Measurements from ENCODE around the gene MRPS18B. TPM values are rescaled to one million over a fixed set of nuclear protein-coding genes. Genes with fewer than 3 reads are reported as not detected.
A peak's percentile ranks its signal among the peaks of the same experiment; 100 is the strongest.
"Not testable (repeated sequence)": the region's sequence is repeated elsewhere in the genome, so short reads cannot be mapped to it uniquely, and the experiment has no call there.

The MRPS18B gene
- total RNA-seq, 1 donor from 2014 or later = 77.7 TPM

DNA sequence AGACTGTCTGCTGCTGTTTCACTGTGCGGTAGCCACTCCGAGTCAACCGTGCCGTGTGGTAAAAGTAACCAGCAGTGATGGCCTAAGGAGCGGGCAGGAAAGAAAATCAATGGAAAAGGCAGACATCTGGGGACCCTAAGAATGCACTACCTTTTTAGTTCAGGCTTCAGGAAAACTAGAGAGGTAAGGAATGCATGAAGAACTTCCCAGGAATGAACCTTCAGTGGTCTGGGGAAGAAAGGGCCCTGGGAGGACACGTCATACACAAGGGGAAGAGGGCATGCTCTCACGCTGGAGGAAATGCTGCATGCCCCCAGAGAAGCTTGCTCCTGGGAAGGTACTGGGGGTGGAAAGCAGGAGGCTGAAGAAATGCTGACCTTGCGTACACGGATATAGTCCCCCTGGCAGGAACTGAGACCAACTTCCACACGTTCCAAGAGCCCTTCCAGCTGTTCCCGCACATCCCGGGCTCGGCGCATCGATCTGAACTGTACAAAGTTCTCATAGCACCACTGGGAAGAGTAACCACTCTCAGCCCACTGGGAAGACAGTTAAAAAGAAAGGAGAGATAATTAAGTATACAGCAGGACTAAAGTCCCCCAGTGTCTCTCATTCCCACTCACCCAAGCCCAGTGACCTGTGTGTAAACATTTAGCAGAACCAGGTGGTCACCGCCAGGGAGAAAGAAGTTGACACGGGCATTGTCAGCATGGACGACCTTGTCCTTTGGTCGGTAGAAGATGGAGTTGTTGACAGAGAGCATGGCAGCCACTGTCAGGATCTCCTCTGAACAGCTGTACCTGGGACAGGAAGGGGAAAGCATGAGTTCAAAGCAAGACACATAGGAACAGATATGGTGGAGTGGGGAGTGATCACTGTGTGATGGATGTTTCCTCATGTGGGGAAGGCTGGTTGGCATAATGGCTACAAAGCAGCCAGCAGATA lies 37.4 kb downstream of the MRPS18B start:
- intact Hi-C loops (cut with micrococcal nuclease) = no loop called here

DNA sequence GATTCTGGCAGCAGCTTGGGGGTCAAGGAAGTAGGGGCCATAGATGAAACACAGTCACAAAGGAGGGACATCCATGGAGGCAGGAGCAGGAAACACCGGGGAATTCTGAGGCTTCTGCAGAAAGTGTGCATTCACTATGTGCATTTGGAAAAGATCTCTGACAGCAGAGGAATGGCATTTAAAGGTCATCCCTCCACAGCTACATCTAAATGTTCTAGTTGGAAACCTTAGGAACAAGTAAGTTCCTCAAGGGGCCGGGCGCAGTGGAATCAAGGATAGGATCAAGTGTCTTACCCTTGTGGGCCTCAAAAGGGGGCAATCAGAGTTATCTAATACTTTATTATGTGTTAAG lies 38.1 kb downstream of the MRPS18B start:
- H3K4me3 Mint-ChIP-seq = no peak overlapping the region
- peaks cover 10% of the 10 kb centered on the region for H3K4me1 Mint-ChIP-seq (ENCODE audit: low read depth)
- H3K36me3 Mint-ChIP-seq (ENCODE audit: low read depth) = peaks cover 65% of the 10 kb centered on the region
- DNase-seq (ENCODE audit: low spot score) = no peak
- H3K27me3 Mint-ChIP-seq (ENCODE audit: insufficient read depth) = no peaks in the 10 kb centered on the region
- H3K27ac Mint-ChIP-seq = no peak overlapping the region
- no peaks in the 10 kb centered on the region for H3K9me3 Mint-ChIP-seq
- intact Hi-C loops (cut with micrococcal nuclease) = no loop called here

More for the DNA sequence above, 37.4 kb downstream of the MRPS18B start:
- H3K36me3 Mint-ChIP-seq (ENCODE audit: low read depth) = peaks cover 61% of the 10 kb centered on the region
- H3K27me3 Mint-ChIP-seq (ENCODE audit: insufficient read depth) = no peaks in the 10 kb centered on the region
- H3K9me3 Mint-ChIP-seq = no peaks in the 10 kb centered on the region
- no peak for DNase-seq (ENCODE audit: low spot score)
- H3K4me1 Mint-ChIP-seq (ENCODE audit: low read depth) = peaks cover 10% of the 10 kb centered on the region
- peak overlapping the region; percentile 40 for H3K27ac Mint-ChIP-seq
- H3K4me3 Mint-ChIP-seq = no peak overlapping the region

DNA sequence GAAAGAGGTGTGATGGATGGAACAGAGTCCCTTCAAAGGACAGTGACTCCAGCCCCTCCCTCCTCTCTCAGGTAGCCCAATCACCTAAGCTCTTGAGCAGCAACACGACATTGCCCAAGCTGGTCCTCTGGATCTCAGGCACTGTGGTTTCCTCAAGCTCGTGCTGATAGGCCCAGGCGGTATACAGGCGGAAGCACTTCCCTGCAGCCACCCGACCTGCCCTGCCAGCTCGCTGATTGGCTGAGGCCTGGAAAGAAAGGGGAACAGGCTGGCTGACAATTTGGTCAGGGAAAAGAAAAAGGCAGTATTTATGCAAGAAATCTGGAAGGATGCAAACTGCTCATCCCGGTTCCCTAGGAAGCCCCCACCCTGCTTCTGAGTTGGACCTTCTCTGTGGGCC lies 38.9 kb downstream of the MRPS18B start:
- Mint-ChIP-seq H3K9me3 (no peaks in the 10 kb centered on the region), H3K4me3 (no peak overlapping the region), H3K27ac (no peak overlapping the region), H3K4me1 (ENCODE audit: low read depth) (peaks cover 10% of the 10 kb centered on the region), H3K27me3 (ENCODE audit: insufficient read depth) (no peaks in the 10 kb centered on the region), H3K36me3 (ENCODE audit: low read depth) (peaks cover 59% of the 10 kb centered on the region)
- DNase-seq (ENCODE audit: low spot score) = no peak
- intact Hi-C loops (cut with micrococcal nuclease) = no loop called here

DNA sequence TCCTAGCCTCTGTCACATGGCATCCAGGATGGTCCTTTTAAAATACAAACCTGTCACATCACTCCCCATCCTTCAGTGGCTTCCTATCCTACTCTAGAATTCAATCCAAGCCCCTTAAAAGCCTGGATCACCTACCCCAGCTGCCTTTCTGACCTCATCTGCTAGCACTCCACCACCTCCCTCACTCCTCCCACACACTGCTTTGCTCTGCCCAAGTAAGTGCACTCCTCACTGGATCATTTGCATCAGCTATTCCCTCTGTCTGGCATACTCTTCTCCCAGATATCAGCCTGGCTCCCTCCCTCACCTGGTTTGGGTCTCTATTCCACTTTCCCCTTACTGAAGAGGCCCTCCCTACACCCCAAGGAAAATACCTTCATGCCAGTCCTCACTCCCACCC lies 39.8 kb downstream of the MRPS18B start:
- DNase-seq (ENCODE audit: low spot score) = no peak
- Mint-ChIP-seq H3K9me3 (no peaks in the 10 kb centered on the region), H3K36me3 (ENCODE audit: low read depth) (peaks cover 61% of the 10 kb centered on the region), H3K4me3 (no peak overlapping the region), H3K27ac (peak overlapping the region; percentile 9), H3K4me1 (ENCODE audit: low read depth) (peaks cover 10% of the 10 kb centered on the region), H3K27me3 (ENCODE audit: insufficient read depth) (no peaks in the 10 kb centered on the region)
- intact Hi-C loops (cut with micrococcal nuclease) = no loop called here

DNA sequence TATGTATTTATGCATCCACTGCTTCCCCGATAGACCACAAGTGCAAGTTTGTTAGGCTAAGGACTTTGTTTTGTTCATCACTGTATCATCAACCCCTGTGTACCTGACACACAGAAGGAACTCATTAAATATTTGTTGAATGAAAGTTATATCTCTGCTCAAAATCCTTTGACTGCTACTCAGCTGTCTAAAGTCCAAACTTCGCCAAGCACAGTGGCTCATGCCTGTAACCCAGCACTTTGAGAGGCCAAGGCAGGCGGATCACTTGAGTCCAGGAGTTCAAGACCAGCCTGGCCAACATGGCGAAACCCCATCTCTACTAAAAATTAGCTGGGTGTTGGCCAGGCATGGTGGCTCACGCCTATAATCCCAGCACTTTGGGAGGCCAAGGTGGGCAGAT lies 40.3 kb downstream of the MRPS18B start:
- intact Hi-C loops (cut with micrococcal nuclease); DNase-seq (ENCODE audit: low spot score); H3K9me3 Mint-ChIP-seq; H3K4me3 Mint-ChIP-seq; H3K27me3 Mint-ChIP-seq (ENCODE audit: insufficient read depth): not testable (repeated sequence)
- H3K27ac Mint-ChIP-seq = peak overlapping the region; percentile 9
- H3K4me1 Mint-ChIP-seq (ENCODE audit: low read depth) = peaks cover 10% of the 10 kb centered on the region
- peaks cover 66% of the 10 kb centered on the region for H3K36me3 Mint-ChIP-seq (ENCODE audit: low read depth)

DNA sequence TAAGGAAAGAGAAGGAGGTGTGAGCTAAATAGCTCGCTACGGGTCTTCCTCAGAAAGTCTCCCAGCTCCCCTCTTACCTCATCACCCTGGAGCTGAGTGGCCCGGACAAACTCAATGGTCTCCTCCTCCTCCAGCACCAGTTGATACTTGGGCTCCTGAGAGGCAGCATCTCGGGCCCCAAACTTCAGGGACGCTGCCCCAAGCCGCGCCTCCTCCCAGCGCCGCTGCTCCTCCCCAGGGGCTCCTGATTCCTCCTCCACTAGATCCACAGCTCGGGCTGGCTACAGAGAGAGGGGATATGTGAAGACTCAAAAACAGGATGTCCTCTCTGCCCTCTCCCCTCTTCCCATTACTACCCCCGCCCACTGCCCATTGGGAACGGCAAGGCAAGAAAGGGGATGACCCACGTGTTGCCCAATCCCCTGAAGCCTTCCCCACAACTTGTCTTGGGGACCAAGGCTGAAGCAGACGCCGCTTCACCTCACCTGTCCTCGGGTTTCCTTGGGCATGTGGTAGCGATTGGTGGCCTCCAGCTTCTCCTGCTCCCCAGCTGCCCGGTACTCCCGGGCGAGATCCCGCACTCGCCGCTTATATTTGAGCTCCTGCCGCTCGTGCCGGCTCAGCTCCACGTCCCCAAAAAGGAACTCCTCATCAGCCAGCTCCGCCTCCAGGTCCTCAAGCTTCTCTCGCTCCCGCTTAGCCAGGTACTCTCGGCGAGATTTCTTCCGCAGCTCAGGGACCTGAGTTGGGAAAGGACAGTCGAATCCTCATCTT lies 47.5 kb downstream of the MRPS18B start:
- H3K4me3 Mint-ChIP-seq = no peak overlapping the region
- H3K27me3 Mint-ChIP-seq (ENCODE audit: insufficient read depth) = no peaks in the 10 kb centered on the region
- peak overlapping the region; percentile 31 for H3K27ac Mint-ChIP-seq
- peaks cover 16% of the 10 kb centered on the region for H3K4me1 Mint-ChIP-seq (ENCODE audit: low read depth)
- no peaks in the 10 kb centered on the region for H3K9me3 Mint-ChIP-seq
- intact Hi-C loops (cut with micrococcal nuclease) = no loop called here
- DNase-seq (ENCODE audit: low spot score) = no peak
- peaks cover 41% of the 10 kb centered on the region for H3K36me3 Mint-ChIP-seq (ENCODE audit: low read depth)

DNA sequence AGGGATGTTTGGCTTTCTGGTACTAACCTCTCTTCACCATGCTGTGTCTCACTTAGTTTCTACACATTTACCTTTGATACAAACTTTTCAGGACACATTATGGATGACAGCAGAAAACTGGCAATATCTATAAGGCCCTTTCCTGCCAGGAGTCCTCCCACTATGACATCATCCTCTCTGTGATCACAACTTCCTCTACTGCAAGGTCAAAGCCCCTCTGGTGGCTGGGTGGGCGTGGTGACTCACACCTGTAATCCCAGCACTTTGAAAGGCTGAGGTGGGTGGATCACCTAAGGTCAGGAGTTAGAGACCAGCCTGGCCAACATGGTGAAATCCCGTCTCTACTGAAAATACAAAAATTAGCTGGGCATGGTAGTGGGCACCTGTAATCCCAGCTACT lies 48.7 kb downstream of the MRPS18B start:
- H3K4me3 Mint-ChIP-seq; intact Hi-C loops (cut with micrococcal nuclease); H3K9me3 Mint-ChIP-seq: not testable (repeated sequence)

DNA sequence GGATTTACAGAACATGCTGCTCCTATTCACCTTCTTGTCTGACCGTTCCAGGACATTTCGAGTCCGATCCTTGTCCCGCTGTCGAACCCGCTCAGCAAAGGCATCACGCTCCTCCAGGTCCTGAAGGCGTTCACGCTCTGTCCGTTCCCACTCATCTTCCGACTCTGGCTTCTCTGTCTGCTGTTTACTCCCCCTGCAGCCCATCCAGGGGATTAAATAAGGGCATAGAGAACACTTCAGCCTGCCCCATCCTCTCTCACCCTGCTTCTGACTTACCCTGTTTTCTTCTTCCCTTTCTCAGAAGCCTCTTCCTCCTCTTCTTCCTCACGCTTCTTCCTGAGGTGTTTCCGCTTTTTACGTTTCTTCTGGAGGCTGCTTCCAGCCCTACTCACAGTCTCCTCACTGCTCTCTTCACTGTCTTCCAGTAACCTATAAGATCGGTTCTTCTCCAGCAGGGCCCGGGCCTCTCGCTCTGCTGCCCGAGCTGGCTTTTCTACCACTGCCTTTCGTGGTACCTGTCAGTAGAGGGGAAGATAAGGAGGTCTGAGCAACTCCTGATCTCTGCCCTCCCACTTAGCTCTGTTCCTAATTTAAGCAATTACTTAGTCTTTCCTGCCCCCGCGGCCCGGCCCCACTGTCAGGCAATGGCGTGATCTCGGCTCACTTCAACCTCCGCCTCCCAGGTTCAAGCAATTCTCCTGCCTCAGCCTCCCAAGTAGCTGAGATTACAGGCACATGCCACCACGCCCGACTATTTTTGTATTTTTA lies 53.3 kb downstream of the MRPS18B start:
- no peaks in the 10 kb centered on the region for H3K9me3 Mint-ChIP-seq
- intact Hi-C loops (cut with micrococcal nuclease) = loop anchor here (5.0 kb wide), 3 partner anchors 189 to 324 kb away; partner anchors contain the start of genes GTF2H4 and RPP21
- H3K27me3 Mint-ChIP-seq (ENCODE audit: insufficient read depth) = no peaks in the 10 kb centered on the region
- H3K36me3 Mint-ChIP-seq (ENCODE audit: low read depth) = peaks cover 24% of the 10 kb centered on the region
- H3K27ac Mint-ChIP-seq = peak overlapping the region; percentile 25
- DNase-seq (ENCODE audit: low spot score) = no peak
- H3K4me1 Mint-ChIP-seq (ENCODE audit: low read depth) = peaks cover 38% of the 10 kb centered on the region
- peak overlapping the region; percentile 87 for H3K4me3 Mint-ChIP-seq

More for the DNA sequence above, 48.7 kb downstream of the MRPS18B start:
- DNase-seq (ENCODE audit: low spot score); H3K27me3 Mint-ChIP-seq (ENCODE audit: insufficient read depth); H3K27ac Mint-ChIP-seq: not testable (repeated sequence)
- Mint-ChIP-seq H3K36me3 (ENCODE audit: low read depth) (peaks cover 46% of the 10 kb centered on the region), H3K4me1 (ENCODE audit: low read depth) (peaks cover 26% of the 10 kb centered on the region)

DNA sequence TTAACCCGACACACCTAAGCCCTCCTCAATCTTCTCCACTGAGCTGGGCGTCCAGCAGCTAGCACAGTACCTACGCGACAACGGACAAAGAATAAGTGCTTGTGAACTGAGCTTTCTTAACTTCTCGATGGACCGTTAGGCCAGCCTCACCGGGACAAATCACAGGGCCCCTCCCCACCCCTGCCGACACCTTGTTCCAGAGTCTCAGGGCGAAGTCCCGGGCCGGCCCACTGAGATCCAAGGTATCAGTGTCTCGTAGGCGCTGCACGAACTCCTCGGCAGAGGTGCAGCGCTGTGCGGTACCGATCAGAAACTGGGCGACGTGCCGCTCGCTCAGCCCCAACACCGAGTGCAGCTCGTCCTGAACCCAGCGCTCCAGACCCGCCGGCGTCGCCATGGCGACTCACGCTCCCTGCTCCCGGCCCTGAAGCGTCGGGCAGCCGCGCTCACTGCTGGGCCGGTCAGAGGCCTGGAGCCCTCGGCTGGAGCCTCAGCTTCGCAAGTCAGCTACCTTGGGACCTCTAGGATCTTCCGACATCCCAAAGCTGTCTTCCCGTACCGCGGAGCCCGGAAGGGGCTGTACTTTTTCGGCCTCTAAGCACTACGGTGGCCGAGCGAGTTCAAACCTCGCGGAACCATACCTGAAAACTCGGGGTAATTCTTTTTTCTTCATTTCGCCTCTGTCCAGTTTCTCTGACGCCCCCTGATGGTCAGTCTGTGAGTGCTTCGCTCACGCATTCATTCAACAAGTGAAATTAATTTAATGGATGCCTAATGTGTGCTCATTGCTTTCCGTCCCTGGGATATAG lies 55.0 kb downstream of the MRPS18B start, which contains the start of gene DHX16:
DHX16 (minus strand) TSS at position 562 of the 809 bp plus-strand sequence; CDS start at position 397, 165 bp downstream.
- peaks cover 28% of the 10 kb centered on the region for H3K4me1 Mint-ChIP-seq (ENCODE audit: low read depth)
- peak within 1 kb of the TSS; percentile 87 for H3K4me3 Mint-ChIP-seq
- H3K27ac Mint-ChIP-seq = peak within 1 kb of the TSS; percentile 76
- H3K36me3 Mint-ChIP-seq (ENCODE audit: low read depth) = peaks cover 31% of the 10 kb centered on the region
- intact Hi-C loops (cut with micrococcal nuclease) = loop anchor here (1.0 to 5.0 kb wide), 8 partner anchors 10 to 325 kb away; partner anchors contain the start of genes ATAT1, C6orf136, GTF2H4 and MDC1
- H3K27me3 Mint-ChIP-seq (ENCODE audit: insufficient read depth) = no peaks in the 10 kb centered on the region
- no peaks in the 10 kb centered on the region for H3K9me3 Mint-ChIP-seq
- DNase-seq (ENCODE audit: low spot score) = peak; percentile 85
